MM.1S (cell line): ENCODE data around the gene BCAR1.
"Not testable (repeated sequence)": the region's sequence is repeated elsewhere in the genome, so short reads cannot be mapped to it uniquely, and the experiment has no call there.

Experiments
- DNase-seq: peaks from one replicate; pipeline ENCODE4 v3.0.0-alpha.2; 2015
- H2AFZ ChIP-seq: fragments of 300-600 bp; sonication (generic); 2 replicates; pipeline ENCODE4 v1.6.0; 2016; ENCODE audit warnings: antibody characterized with exemption, low read length
- H3F3A ChIP-seq: fragments of 300-600 bp; sonication (generic); 2 replicates; pipeline ENCODE4 v1.6.1; 2016; ENCODE audit warnings: mild to moderate bottlenecking, antibody characterized with exemption, low read length, moderate library complexity, mixed read lengths; ENCODE audit not compliant: insufficient read depth
- H3K27ac ChIP-seq: fragments of 300-600 bp; sonication (generic); 2 replicates; pipeline ENCODE4 v1.5.1; 2016; ENCODE audit warnings: mild to moderate bottlenecking, low read length
- H3K27me3 ChIP-seq: fragments of 300-600 bp; sonication (generic); replicated peaks from 2 replicates; pipeline ENCODE4 v1.6.0; 2016; ENCODE audit warnings: low read length; ENCODE audit not compliant: insufficient read depth
- H3K36me3 ChIP-seq: fragments of 300-600 bp; sonication (generic); replicated peaks from 2 replicates; pipeline ENCODE4 v1.6.1; 2016; ENCODE audit warnings: mild to moderate bottlenecking, low read length, mixed read lengths; ENCODE audit not compliant: insufficient read depth
- H3K4me1 ChIP-seq: fragments of 300-600 bp; sonication (generic); 2 replicates; pipeline ENCODE4 v1.6.1; 2016; ENCODE audit warnings: low read length, mixed read lengths
- H3K4me2 ChIP-seq: fragments of 300-600 bp; sonication (generic); 2 replicates; pipeline ENCODE4 v1.6.0; 2016; ENCODE audit warnings: low read depth, low read length
- H3K4me3 ChIP-seq: fragments of 300-600 bp; sonication (generic); 2 replicates; pipeline ENCODE4 v1.5.1; 2016; ENCODE audit warnings: low read length, mixed read lengths
- H3K79me2 ChIP-seq: fragments of 300-600 bp; sonication (generic); 2 replicates; pipeline ENCODE4 v1.6.1; 2016; ENCODE audit warnings: mixed run types, low read length, mixed read lengths
- H3K9ac ChIP-seq: fragments of 300-600 bp; sonication (generic); 2 replicates; pipeline ENCODE4 v1.6.1; 2016; ENCODE audit warnings: low read length, mixed read lengths
- H3K9me2 ChIP-seq: fragments of 300-600 bp; sonication (generic); replicated peaks from 2 replicates; pipeline ENCODE4 v1.6.1; 2016; ENCODE audit warnings: mild to moderate bottlenecking, low read length, mixed read lengths; ENCODE audit not compliant: insufficient read depth
- H3K9me3 ChIP-seq: fragments of 300-600 bp; sonication (generic); replicated peaks from 2 replicates; pipeline ENCODE4 v1.6.1; 2016; ENCODE audit warnings: mild to moderate bottlenecking, low read length, mixed read lengths; ENCODE audit not compliant: insufficient read depth
- H4K20me1 ChIP-seq: fragments of 300-600 bp; sonication (generic); 2 replicates; pipeline ENCODE4 v1.6.1; 2016; ENCODE audit warnings: mild to moderate bottlenecking, low read length, moderate library complexity, mixed read lengths; ENCODE audit not compliant: insufficient read depth
- EZH2 ChIP-seq: fragments of 300-600 bp; sonication (generic); optimal IDR thresholded peaks from 2 replicates; pipeline ENCODE3; 2017; ENCODE audit warnings: low read depth, mild to moderate bottlenecking, antibody characterized with exemption, low read length, mixed read lengths
- EZH2phosphoT487 ChIP-seq: fragments of 300-600 bp; sonication (generic); IDR thresholded peaks from 2 replicates; pipeline ENCODE4 v1.6.1; 2018; ENCODE audit warnings: antibody characterized with exemption, low read length
- TF ChIP-seq, protein P1 (sequence below): fragments of 300-600 bp; sonication (generic); IDR thresholded peaks from 2 replicates; pipeline ENCODE4 v1.5.1; 2016; ENCODE audit warnings: antibody characterized with exemption, low read length, mixed read lengths

Gene BCAR1

DNA sequence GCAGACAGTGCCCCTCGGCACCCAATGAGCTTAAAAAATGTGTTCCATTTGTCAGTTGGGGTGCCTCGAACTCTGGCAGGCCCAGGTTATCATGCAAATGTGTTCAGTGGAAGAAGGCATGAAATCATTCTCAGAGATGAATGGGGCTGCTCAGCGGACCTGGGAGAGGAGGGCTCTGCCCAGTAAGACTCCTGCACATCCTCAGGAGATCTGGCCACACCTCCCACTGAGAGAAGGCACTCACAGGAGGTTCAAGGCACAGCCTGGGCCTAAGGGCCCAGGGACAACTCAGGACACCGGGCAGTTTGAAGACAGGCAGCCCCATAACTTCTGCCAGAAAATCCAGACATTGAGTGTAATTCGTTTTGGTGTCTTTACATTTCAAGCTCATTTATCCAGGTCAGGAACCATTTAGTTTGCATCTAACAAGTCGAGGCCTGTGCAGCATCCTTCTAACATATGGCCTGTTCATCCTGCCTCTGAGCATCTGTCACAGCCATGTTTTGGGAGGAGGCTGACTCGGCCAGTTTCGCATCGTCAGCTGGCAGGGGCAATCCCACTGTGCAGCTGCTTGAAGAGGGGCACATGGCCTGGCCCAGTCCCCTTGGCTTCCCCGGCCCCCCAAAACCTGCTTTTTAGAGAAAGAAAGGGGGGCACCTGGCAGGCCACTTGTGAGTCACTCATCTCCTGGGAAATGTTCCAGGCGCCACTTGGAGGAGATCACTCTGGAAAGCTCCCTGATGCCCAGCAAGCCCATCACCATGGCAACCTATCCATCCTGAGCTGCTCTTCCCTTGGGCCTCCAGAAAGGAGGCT is 31.2 kb upstream of the BCAR1 start:
- Histone ChIP-seq H3K36me3 (no peaks in the 10 kb centered on the region), H4K20me1 (no peaks in the 10 kb centered on the region), H2AFZ (no peak overlapping the region), H3K4me2 (no peak overlapping the region), H3K27me3 (no peaks in the 10 kb centered on the region), H3K9ac (no peak overlapping the region), H3K79me2 (no peaks in the 10 kb centered on the region), H3K9me3 (no peaks in the 10 kb centered on the region), H3K27ac (no peak overlapping the region), H3K9me2 (no peaks in the 10 kb centered on the region), H3K4me1 (no peaks in the 10 kb centered on the region), H3F3A (no peaks in the 10 kb centered on the region), H3K4me3 (no peak overlapping the region)
- TF ChIP-seq, protein P1, sequence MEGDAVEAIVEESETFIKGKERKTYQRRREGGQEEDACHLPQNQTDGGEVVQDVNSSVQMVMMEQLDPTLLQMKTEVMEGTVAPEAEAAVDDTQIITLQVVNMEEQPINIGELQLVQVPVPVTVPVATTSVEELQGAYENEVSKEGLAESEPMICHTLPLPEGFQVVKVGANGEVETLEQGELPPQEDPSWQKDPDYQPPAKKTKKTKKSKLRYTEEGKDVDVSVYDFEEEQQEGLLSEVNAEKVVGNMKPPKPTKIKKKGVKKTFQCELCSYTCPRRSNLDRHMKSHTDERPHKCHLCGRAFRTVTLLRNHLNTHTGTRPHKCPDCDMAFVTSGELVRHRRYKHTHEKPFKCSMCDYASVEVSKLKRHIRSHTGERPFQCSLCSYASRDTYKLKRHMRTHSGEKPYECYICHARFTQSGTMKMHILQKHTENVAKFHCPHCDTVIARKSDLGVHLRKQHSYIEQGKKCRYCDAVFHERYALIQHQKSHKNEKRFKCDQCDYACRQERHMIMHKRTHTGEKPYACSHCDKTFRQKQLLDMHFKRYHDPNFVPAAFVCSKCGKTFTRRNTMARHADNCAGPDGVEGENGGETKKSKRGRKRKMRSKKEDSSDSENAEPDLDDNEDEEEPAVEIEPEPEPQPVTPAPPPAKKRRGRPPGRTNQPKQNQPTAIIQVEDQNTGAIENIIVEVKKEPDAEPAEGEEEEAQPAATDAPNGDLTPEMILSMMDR: no peak
- no peak for TF ChIP-seq EZH2
- TF ChIP-seq EZH2phosphoT487: no peak
- no peak for DNase-seq

DNA sequence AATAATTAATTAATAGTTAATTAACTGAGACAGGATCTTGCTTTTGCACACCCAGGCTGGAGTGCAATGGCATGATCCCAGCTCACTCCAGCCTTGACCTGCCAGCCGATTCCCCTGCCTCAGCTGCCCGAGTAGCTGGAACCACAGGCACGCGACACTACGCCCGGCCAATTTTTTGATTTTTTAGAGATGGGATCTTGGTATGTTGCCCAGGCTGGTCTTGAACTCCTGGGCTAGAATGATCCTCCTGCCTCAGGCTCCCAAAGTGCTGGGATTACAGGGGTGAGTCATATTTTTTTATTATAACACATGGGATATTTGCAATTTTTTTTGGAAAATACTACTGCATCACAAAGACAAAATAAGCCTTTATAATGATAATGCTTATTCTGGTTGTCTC is 30.4 kb upstream of the BCAR1 start:
- H3K27me3 ChIP-seq: no peaks in the 10 kb centered on the region

DNA sequence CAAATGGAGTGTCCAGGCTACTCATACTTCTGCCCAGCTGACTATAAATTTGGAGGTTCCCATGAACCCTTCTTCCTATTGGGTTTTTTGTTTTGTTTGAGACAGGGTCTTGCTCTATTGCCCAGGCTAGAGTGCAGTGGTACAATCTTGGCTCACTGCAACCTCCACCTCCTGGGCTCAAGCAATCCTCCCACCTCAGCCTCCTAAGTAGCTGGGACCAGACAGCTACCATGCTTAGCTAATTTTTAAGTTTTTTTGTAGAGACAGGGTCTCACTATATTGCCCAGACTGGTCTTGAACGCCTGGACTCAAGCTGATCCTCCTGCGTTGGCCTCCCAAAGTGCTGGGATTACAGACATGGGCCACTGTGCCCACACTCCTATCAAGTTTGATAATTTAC is 29.6 kb upstream of the BCAR1 start:
- not testable (repeated sequence) for H4K20me1 ChIP-seq, H3K4me2 ChIP-seq, H3K4me1 ChIP-seq, H2AFZ ChIP-seq, H3K9ac ChIP-seq, DNase-seq, H3K27me3 ChIP-seq, H3K79me2 ChIP-seq, H3K9me2 ChIP-seq, H3F3A ChIP-seq, H3K27ac ChIP-seq, H3K4me3 ChIP-seq, H3K9me3 ChIP-seq, H3K36me3 ChIP-seq

More for the DNA sequence above, 30.4 kb upstream of the BCAR1 start:
- Histone ChIP-seq H3K4me1 (no peaks in the 10 kb centered on the region), H2AFZ (no peak overlapping the region), H3K9me2 (no peaks in the 10 kb centered on the region), H3K36me3 (no peaks in the 10 kb centered on the region), H3K79me2 (no peaks in the 10 kb centered on the region), H3F3A (no peaks in the 10 kb centered on the region), H3K4me2 (no peak overlapping the region), H3K27ac (no peak overlapping the region), H3K4me3 (no peak overlapping the region), H3K9ac (no peak overlapping the region), H4K20me1 (no peaks in the 10 kb centered on the region), H3K9me3 (no peaks in the 10 kb centered on the region)
- TF ChIP-seq, protein P1: no peak
- no peak for TF ChIP-seq EZH2phosphoT487
- TF ChIP-seq EZH2: no peak
- no peak for DNase-seq

- Histone ChIP-seq H3K4me2 (no peak overlapping the region), H3K9ac (no peak overlapping the region), H3F3A (no peaks in the 10 kb centered on the region), H3K27me3 (no peaks in the 10 kb centered on the region), H3K4me1 (no peaks in the 10 kb centered on the region), H3K9me2 (no peaks in the 10 kb centered on the region), H3K36me3 (no peaks in the 10 kb centered on the region), H4K20me1 (no peaks in the 10 kb centered on the region), H3K4me3 (no peak overlapping the region), H2AFZ (no peak overlapping the region), H3K79me2 (no peaks in the 10 kb centered on the region), H3K27ac (no peak overlapping the region), H3K9me3 (no peaks in the 10 kb centered on the region)
- DNase-seq: no peak
- TF ChIP-seq, protein P1: no peak
- TF ChIP-seq EZH2 (no peak), EZH2phosphoT487 (no peak)
These were observed 28.9 kb upstream of the BCAR1 start for GRCh38 chr16:75280331-75280804.
